HEK293 (cell line): ENCODE measurements around the gene PHKG2.

ENCODE experiments used
- CTCF ChIP-seq: fragments of 450-650 bp; formaldehyde crosslinking; IDR thresholded peaks from 2 replicates; pipeline ENCODE4 v1.5.1; 2016; ENCODE audit warnings: missing biosample characterization, missing genetic modification characterization
- ELK4 ChIP-seq: IDR thresholded peaks from 2 replicates; pipeline ENCODE4 v1.6.1; 2011; ENCODE audit warnings: mild to moderate bottlenecking, low read depth, low read length, borderline replicate concordance
- GLI4 ChIP-seq: fragments of 450-650 bp; formaldehyde crosslinking; IDR thresholded peaks from 2 replicates; pipeline ENCODE4 v1.5.1; 2016; ENCODE audit warnings: missing biosample characterization, missing genetic modification characterization
- HOXA7 ChIP-seq: sonication (generic); formaldehyde crosslinking; IDR thresholded peaks from 2 replicates; pipeline ENCODE4 v1.8.1; 2022; ENCODE audit warnings: missing genetic modification reagents, borderline replicate concordance
- HOXC10 ChIP-seq: sonication (generic); formaldehyde crosslinking; IDR thresholded peaks from 2 replicates; pipeline ENCODE4 v1.8.1; 2023; ENCODE audit warnings: mild to moderate bottlenecking, missing genetic modification reagents
- PATZ1 ChIP-seq: fragments of 450-650 bp; formaldehyde crosslinking; IDR thresholded peaks from 2 replicates; pipeline ENCODE4 v1.5.1; 2016; ENCODE audit warnings: missing biosample characterization, missing genetic modification characterization
- ZBTB20 ChIP-seq: fragments of 450-650 bp; formaldehyde crosslinking; IDR thresholded peaks from 2 replicates; pipeline ENCODE4 v1.5.1; 2016; ENCODE audit warnings: missing biosample characterization, missing genetic modification characterization
- ZFP3 ChIP-seq: fragments of 450-650 bp; formaldehyde crosslinking; IDR thresholded peaks from 2 replicates; pipeline ENCODE4 v1.5.1; 2016; ENCODE audit warnings: low read depth, missing biosample characterization, missing genetic modification characterization
- ZNF146 ChIP-seq: fragments of 450-650 bp; formaldehyde crosslinking; IDR thresholded peaks from 2 replicates; pipeline ENCODE4 v1.5.1; 2016; ENCODE audit warnings: missing biosample characterization, missing genetic modification characterization
- ZNF175 ChIP-seq: fragments of 450-650 bp; formaldehyde crosslinking; IDR thresholded peaks from 2 replicates; pipeline ENCODE4 v1.5.1; 2016; ENCODE audit warnings: missing biosample characterization, missing genetic modification characterization
- ZNF202 ChIP-seq: fragments of 450-650 bp; formaldehyde crosslinking; IDR thresholded peaks from 2 replicates; pipeline ENCODE4 v1.5.1; 2016; ENCODE audit warnings: missing biosample characterization, missing genetic modification characterization, borderline replicate concordance
- ZNF221 ChIP-seq: fragments of 450-650 bp; formaldehyde crosslinking; IDR thresholded peaks from 2 replicates; pipeline ENCODE4 v1.5.1; 2017; ENCODE audit warnings: missing biosample characterization, missing genetic modification characterization, borderline replicate concordance
- ZNF350 ChIP-seq: fragments of 450-650 bp; formaldehyde crosslinking; IDR thresholded peaks from 2 replicates; pipeline ENCODE4 v1.5.0; 2017; ENCODE audit warnings: missing biosample characterization, mild to moderate bottlenecking, missing genetic modification characterization
- ZNF366 ChIP-seq: fragments of 450-650 bp; formaldehyde crosslinking; conservative IDR thresholded peaks from 2 replicates; pipeline ENCODE4 v1.5.1; 2016; ENCODE audit warnings: missing biosample characterization, missing genetic modification characterization
- ZNF404 ChIP-seq: fragments of 450-650 bp; formaldehyde crosslinking; IDR thresholded peaks from 2 replicates; pipeline ENCODE4 v1.5.1; 2017; ENCODE audit warnings: missing biosample characterization, missing genetic modification characterization
- ZNF48 ChIP-seq: fragments of 450-650 bp; formaldehyde crosslinking; IDR thresholded peaks from 2 replicates; pipeline ENCODE4 v1.5.1; 2016; ENCODE audit warnings: missing biosample characterization, missing genetic modification characterization
- ZNF501 ChIP-seq: fragments of 450-650 bp; formaldehyde crosslinking; IDR thresholded peaks from 2 replicates; pipeline ENCODE4 v1.5.1; 2016; ENCODE audit warnings: missing biosample characterization, missing genetic modification characterization
- ZNF518A ChIP-seq: fragments of 450-650 bp; formaldehyde crosslinking; conservative IDR thresholded peaks from 2 replicates; pipeline ENCODE4 v1.5.1; 2016; ENCODE audit warnings: low read depth, missing biosample characterization, missing genetic modification characterization
- ZNF521 ChIP-seq: fragments of 450-650 bp; formaldehyde crosslinking; IDR thresholded peaks from 2 replicates; pipeline ENCODE4 v1.5.1; 2017; ENCODE audit warnings: missing biosample characterization, mild to moderate bottlenecking, missing genetic modification characterization
- ZNF624 ChIP-seq: fragments of 450-650 bp; formaldehyde crosslinking; IDR thresholded peaks from 2 replicates; pipeline ENCODE4 v1.5.1; 2017; ENCODE audit warnings: missing biosample characterization, missing genetic modification characterization
- ZNF626 ChIP-seq: fragments of 450-650 bp; sonication (Bioruptor Pico); formaldehyde crosslinking; IDR thresholded peaks from 2 replicates; pipeline ENCODE4 v1.5.1; 2018; ENCODE audit warnings: missing biosample characterization, missing genetic modification characterization, inconsistent platforms
- ZNF639 ChIP-seq: fragments of 450-650 bp; formaldehyde crosslinking; IDR thresholded peaks from 2 replicates; pipeline ENCODE4 v1.5.1; 2016; ENCODE audit warnings: missing biosample characterization, missing genetic modification characterization
- ZNF704 ChIP-seq: fragments of 450-650 bp; formaldehyde crosslinking; IDR thresholded peaks from 2 replicates; pipeline ENCODE4 v1.5.1; 2016; ENCODE audit warnings: missing biosample characterization, missing genetic modification characterization
- ZSCAN16 ChIP-seq: fragments of 450-650 bp; formaldehyde crosslinking; IDR thresholded peaks from 2 replicates; pipeline ENCODE4 v1.5.1; 2016; ENCODE audit warnings: missing biosample characterization, missing genetic modification characterization
- ZSCAN30 ChIP-seq: fragments of 450-650 bp; IDR thresholded peaks from 2 replicates; pipeline ENCODE4 v1.5.1; 2018; ENCODE audit warnings: missing biosample characterization, mild to moderate bottlenecking, missing genetic modification characterization, moderate library complexity
- ZSCAN5A ChIP-seq: fragments of 450-650 bp; formaldehyde crosslinking; IDR thresholded peaks from 2 replicates; pipeline ENCODE4 v1.5.1; 2016; ENCODE audit warnings: missing biosample characterization, missing genetic modification characterization
- ZXDB ChIP-seq: fragments of 450-650 bp; formaldehyde crosslinking; IDR thresholded peaks from 2 replicates; pipeline ENCODE4 v1.5.1; 2016; ENCODE audit warnings: missing biosample characterization, missing genetic modification characterization

PHKG2 gene

GRCh38 chr16:30761427-30761927, 13.3 kb downstream of the PHKG2 start (continued):
- TF ChIP-seq ZNF501 (peak; percentile 95), ZNF366 (tag by site-specific recombination) (no peak), ZNF404 (tag by site-specific recombination) (no peak), ZNF175 (no peak), HOXC10 (CRISPR knock-in tag) (no peak), ZSCAN5A (tag by site-specific recombination) (no peak; the same call in 1 of the 2 replicates), ZNF518A (tag by site-specific recombination) (no peak), ELK4 (no peak), ZBTB20 (peak; percentile 75), ZNF624 (no peak), ZNF48 (tag by site-specific recombination) (no peak), CTCF (no peak; the same call in none of the 2 replicates), GLI4 (tag by site-specific recombination) (no peak), ZNF202 (no peak), ZSCAN30 (0 out of 2 replicates have a peak, but pooled peaks have one; percentile 55), ZXDB (tag by site-specific recombination) (peak; percentile 86), ZNF146 (tag by site-specific recombination) (peak; percentile 30; the same call in 1 of the 2 replicates), ZNF639 (tag by site-specific recombination) (peak; percentile 50), ZNF521 (tag by site-specific recombination) (no peak), ZSCAN16 (tag by site-specific recombination) (peak; percentile 56; the same call in 1 of the 2 replicates), ZNF626 (no peak), PATZ1 (tag by site-specific recombination) (no peak), ZNF350 (tag by site-specific recombination) (no peak), HOXA7 (CRISPR knock-in tag) (no peak), ZFP3 (tag by site-specific recombination) (no peak), ZNF221 (no peak), ZNF704 (tag by site-specific recombination) (no peak)
